Measurements from ENCODE around the gene WNT2B.

WNT2B gene

DNA sequence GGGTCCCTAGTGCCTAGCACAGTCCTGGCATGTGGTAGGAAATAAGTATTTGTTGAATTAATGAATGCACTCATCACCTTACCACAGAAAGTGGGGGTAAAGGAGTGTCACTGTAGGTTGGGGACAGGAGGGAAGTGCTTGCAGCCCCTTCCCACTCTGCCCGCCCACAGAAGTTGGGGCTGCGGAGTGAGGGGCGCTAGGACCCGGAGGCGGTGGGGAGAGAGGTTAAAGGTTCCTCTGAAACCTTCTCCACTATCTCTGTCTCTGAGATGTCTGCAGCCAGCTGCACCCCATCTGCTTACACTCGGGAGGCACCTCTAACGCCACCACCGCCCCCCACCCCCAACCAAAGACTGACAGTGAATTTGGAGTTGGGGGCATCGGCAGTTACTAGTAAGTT is 1.4 kb upstream of the WNT2B start:
- TF ChIP-seq YY1 (IDR thresholded peaks at IDR 0.05; ENCODE audit: low read depth) (no peak), EGR1 (IDR thresholded peaks at IDR 0.05) (no peak), EP300 (IDR thresholded peaks at IDR 0.05; ENCODE audit: borderline replicate concordance) (no peak), TEAD4 (IDR thresholded peaks at IDR 0.05) (no peak), TAF1 (IDR thresholded peaks at IDR 0.05; ENCODE audit: low read depth) (no peak), RAD21 (IDR thresholded peaks at IDR 0.05; ENCODE audit: low read depth) (no peak), FOXM1 (IDR thresholded peaks at IDR 0.05; ENCODE audit: borderline replicate concordance, low read depth) (no peak), CEBPB (IDR thresholded peaks at IDR 0.05) (no peak)
- TF ChIP-seq, protein P1, sequence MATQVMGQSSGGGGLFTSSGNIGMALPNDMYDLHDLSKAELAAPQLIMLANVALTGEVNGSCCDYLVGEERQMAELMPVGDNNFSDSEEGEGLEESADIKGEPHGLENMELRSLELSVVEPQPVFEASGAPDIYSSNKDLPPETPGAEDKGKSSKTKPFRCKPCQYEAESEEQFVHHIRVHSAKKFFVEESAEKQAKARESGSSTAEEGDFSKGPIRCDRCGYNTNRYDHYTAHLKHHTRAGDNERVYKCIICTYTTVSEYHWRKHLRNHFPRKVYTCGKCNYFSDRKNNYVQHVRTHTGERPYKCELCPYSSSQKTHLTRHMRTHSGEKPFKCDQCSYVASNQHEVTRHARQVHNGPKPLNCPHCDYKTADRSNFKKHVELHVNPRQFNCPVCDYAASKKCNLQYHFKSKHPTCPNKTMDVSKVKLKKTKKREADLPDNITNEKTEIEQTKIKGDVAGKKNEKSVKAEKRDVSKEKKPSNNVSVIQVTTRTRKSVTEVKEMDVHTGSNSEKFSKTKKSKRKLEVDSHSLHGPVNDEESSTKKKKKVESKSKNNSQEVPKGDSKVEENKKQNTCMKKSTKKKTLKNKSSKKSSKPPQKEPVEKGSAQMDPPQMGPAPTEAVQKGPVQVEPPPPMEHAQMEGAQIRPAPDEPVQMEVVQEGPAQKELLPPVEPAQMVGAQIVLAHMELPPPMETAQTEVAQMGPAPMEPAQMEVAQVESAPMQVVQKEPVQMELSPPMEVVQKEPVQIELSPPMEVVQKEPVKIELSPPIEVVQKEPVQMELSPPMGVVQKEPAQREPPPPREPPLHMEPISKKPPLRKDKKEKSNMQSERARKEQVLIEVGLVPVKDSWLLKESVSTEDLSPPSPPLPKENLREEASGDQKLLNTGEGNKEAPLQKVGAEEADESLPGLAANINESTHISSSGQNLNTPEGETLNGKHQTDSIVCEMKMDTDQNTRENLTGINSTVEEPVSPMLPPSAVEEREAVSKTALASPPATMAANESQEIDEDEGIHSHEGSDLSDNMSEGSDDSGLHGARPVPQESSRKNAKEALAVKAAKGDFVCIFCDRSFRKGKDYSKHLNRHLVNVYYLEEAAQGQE (IDR thresholded peaks at IDR 0.05; ENCODE audit: low read depth) = no peak
- TF ChIP-seq, protein P2, sequence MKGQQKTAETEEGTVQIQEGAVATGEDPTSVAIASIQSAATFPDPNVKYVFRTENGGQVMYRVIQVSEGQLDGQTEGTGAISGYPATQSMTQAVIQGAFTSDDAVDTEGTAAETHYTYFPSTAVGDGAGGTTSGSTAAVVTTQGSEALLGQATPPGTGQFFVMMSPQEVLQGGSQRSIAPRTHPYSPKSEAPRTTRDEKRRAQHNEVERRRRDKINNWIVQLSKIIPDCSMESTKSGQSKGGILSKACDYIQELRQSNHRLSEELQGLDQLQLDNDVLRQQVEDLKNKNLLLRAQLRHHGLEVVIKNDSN (IDR thresholded peaks at IDR 0.05) = no peak

DNA sequence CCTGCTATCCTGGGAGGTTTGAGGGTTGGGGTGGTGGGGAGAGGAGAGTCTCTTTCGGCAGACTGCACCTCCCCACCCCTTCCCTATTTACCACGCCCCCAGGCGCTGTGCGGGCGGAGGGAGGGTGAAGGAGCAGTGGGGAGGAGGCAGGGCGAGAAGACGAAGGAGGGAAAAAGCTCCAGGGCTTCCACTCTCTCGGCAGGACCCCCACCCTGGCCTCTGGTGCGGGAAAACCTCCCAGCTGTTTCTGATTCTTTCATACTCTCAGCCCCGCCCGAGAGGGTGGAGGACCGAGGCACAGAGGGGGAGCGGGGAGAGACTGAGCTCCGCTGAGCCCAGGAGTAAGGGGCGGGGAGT is 866 bp upstream of the WNT2B start:
- TF ChIP-seq TCF12 (IDR thresholded peaks at IDR 0.05; ENCODE audit: low read depth) (no peak), EGR1 (IDR thresholded peaks at IDR 0.05) (no peak), FOXM1 (IDR thresholded peaks at IDR 0.05; ENCODE audit: borderline replicate concordance, low read depth) (no peak), RAD21 (IDR thresholded peaks at IDR 0.05; ENCODE audit: low read depth) (no peak), TEAD4 (IDR thresholded peaks at IDR 0.05) (no peak), ZBTB7A (IDR thresholded peaks at IDR 0.05; ENCODE audit: low read depth) (no peak; the same call in 1 of the 2 replicates), EP300 (IDR thresholded peaks at IDR 0.05; ENCODE audit: borderline replicate concordance) (no peak), CEBPB (IDR thresholded peaks at IDR 0.05) (no peak), CREB1 (IDR thresholded peaks at IDR 0.05; ENCODE audit: low read depth) (no peak), NFIC (IDR thresholded peaks at IDR 0.05) (no peak), YY1 (IDR thresholded peaks at IDR 0.05; ENCODE audit: low read depth) (no peak), TAF1 (IDR thresholded peaks at IDR 0.05; ENCODE audit: low read depth) (no peak)
- TF ChIP-seq, protein P1 (IDR thresholded peaks at IDR 0.05; ENCODE audit: low read depth) = no peak
- TF ChIP-seq, protein P2 (IDR thresholded peaks at IDR 0.05) = no peak
- TF ChIP-seq, protein P3, sequence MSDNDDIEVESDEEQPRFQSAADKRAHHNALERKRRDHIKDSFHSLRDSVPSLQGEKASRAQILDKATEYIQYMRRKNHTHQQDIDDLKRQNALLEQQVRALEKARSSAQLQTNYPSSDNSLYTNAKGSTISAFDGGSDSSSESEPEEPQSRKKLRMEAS (IDR thresholded peaks at IDR 0.05) = no peak

DNA sequence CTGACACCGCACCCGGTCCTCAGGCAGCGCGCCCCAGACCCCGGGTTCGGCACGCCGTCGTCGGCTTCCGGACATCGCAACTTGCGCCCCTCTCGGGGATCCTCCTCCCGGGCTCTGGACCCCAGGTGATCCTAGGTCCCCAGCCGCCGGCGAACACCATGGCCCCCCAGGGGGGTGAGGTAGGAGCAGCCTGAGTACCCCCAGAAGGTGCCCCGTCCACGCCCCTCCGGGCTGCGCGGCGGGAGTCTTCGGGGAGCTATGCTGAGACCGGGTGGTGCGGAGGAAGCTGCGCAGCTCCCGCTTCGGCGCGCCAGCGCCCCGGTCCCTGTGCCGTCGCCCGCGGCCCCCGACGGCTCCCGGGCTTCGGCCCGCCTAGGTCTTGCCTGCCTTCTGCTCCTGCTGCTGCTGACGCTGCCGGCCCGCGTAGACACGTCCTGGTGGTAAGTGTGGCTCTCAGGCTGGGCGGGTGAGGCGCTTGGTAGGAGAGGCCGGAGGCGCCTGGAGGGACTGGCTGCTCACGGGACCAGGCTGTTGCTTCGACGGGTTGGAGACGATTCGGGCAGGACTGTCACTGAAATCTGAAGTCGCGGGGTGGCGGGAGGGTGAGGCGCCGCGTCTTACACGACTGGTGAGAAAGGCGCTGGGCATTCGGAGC is 367 bp downstream of the WNT2B start:
- no peak for TF ChIP-seq TCF12 (IDR thresholded peaks at IDR 0.05; ENCODE audit: low read depth)
- TF ChIP-seq EP300 (IDR thresholded peaks at IDR 0.05; ENCODE audit: borderline replicate concordance) = no peak
- TF ChIP-seq YY1 (IDR thresholded peaks at IDR 0.05; ENCODE audit: low read depth) = no peak
- no peak for TF ChIP-seq RAD21 (IDR thresholded peaks at IDR 0.05; ENCODE audit: low read depth)
- no peak for TF ChIP-seq CEBPB (IDR thresholded peaks at IDR 0.05)
- TF ChIP-seq CREB1 (IDR thresholded peaks at IDR 0.05; ENCODE audit: low read depth) = no peak
- no peak for TF ChIP-seq ZBTB7A (IDR thresholded peaks at IDR 0.05; ENCODE audit: low read depth)
- TF ChIP-seq TEAD4 (IDR thresholded peaks at IDR 0.05) = no peak
- TF ChIP-seq, protein P3 (IDR thresholded peaks at IDR 0.05) = no peak

DNA sequence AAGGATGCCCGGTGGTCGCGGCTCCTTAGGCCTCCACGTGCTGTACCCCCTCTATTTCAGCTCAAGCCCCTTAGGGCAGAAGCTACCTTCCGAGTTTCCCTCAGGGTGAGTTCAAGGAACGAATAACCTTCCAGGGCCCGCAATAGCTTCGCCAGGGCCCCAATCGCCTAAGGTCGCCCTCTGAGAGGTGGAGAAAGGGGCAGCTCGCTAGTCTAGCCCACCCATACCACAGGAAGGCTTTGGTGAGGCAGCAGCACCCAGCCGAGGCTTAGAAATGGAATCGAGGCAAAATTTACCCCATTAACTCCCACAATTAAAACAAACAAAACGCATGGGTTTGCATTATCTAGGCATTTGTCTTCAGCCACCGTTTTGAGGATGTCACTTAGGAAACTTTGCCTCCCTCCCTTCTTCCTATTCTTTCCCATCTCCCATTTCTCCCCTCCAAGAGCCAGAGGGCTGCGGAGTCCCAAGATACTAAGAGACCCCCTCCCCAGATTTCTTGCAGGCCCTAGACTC is 954 bp downstream of the WNT2B start:
- TF ChIP-seq, protein P2 (IDR thresholded peaks at IDR 0.05) = no peak
- TF ChIP-seq EGR1 (IDR thresholded peaks at IDR 0.05) = no peak
- no peak for TF ChIP-seq TAF1 (IDR thresholded peaks at IDR 0.05; ENCODE audit: low read depth)
- TF ChIP-seq, protein P3 (IDR thresholded peaks at IDR 0.05) = no peak
- no peak for TF ChIP-seq YY1 (IDR thresholded peaks at IDR 0.05; ENCODE audit: low read depth)
- TF ChIP-seq TEAD4 (IDR thresholded peaks at IDR 0.05) = no peak
- no peak for TF ChIP-seq CEBPB (IDR thresholded peaks at IDR 0.05)
- TF ChIP-seq, protein P1 (IDR thresholded peaks at IDR 0.05; ENCODE audit: low read depth) = no peak
- TF ChIP-seq FOXM1 (IDR thresholded peaks at IDR 0.05; ENCODE audit: borderline replicate concordance, low read depth) = no peak
- TF ChIP-seq NFIC (IDR thresholded peaks at IDR 0.05) = no peak
- no peak for TF ChIP-seq EP300 (IDR thresholded peaks at IDR 0.05; ENCODE audit: borderline replicate concordance)
- no peak for TF ChIP-seq ZBTB7A (IDR thresholded peaks at IDR 0.05; ENCODE audit: low read depth)
- no peak for TF ChIP-seq TCF12 (IDR thresholded peaks at IDR 0.05; ENCODE audit: low read depth)
- TF ChIP-seq CREB1 (IDR thresholded peaks at IDR 0.05; ENCODE audit: low read depth) = no peak
- TF ChIP-seq RAD21 (IDR thresholded peaks at IDR 0.05; ENCODE audit: low read depth) = no peak

Measured in Ishikawa (cell line).